ENCODE measurements around the gene MAPK7.

MAPK7 gene

GRCh38 chr17:19418251-19418992 lies 40.1 kb downstream of the MAPK7 start:
- peak; percentile 72 for DNase-seq (ENCODE audit: low read depth)
- H3K4me3 ChIP-seq (ENCODE audit: low read depth, low read length) = no peak overlapping the region
- TF ChIP-seq POLR2A (IDR thresholded peaks at IDR 0.05; ENCODE audit: extremely low read depth, insufficient read length) (no peak), CTCF (IDR thresholded peaks at IDR 0.05; ENCODE audit: low read depth, low read length) (peak; percentile 16)

GRCh38 chr17:19421219-19421618 lies 42.9 kb downstream of the MAPK7 start:
- no peak overlapping the region for H3K4me3 ChIP-seq (ENCODE audit: low read depth, low read length)
- TF ChIP-seq POLR2A (IDR thresholded peaks at IDR 0.05; ENCODE audit: extremely low read depth, insufficient read length) (no peak), MYC (IDR thresholded peaks at IDR 0.05; ENCODE audit: low read depth, low read length) (no peak), CTCF (IDR thresholded peaks at IDR 0.05; ENCODE audit: low read depth, low read length) (no peak), MAX (IDR thresholded peaks at IDR 0.05; ENCODE audit: low read depth, low read length) (no peak)
- no peak for DNase-seq (ENCODE audit: low read depth)

- TF ChIP-seq CTCF (IDR thresholded peaks at IDR 0.05; ENCODE audit: low read depth, low read length) (no peak), MAX (IDR thresholded peaks at IDR 0.05; ENCODE audit: low read depth, low read length) (no peak), POLR2A (IDR thresholded peaks at IDR 0.05; ENCODE audit: extremely low read depth, insufficient read length) (no peak), MYC (IDR thresholded peaks at IDR 0.05; ENCODE audit: low read depth, low read length) (no peak)
- H3K4me3 ChIP-seq (ENCODE audit: low read depth, low read length) = no peak overlapping the region
- no peak for DNase-seq (ENCODE audit: low read depth)
Observed at GRCh38 chr17:19421926-19422325, 43.6 kb downstream of the MAPK7 start.

GRCh38 chr17:19424934-19425868 lies 46.9 kb downstream of the MAPK7 start:
- no peak for DNase-seq (ENCODE audit: low read depth)
- H3K4me3 ChIP-seq (ENCODE audit: low read depth, low read length) = no peak overlapping the region
- TF ChIP-seq CTCF (IDR thresholded peaks at IDR 0.05; ENCODE audit: low read depth, low read length) = no peak
- no peak for TF ChIP-seq MAX (IDR thresholded peaks at IDR 0.05; ENCODE audit: low read depth, low read length)
- TF ChIP-seq POLR2A (IDR thresholded peaks at IDR 0.05; ENCODE audit: extremely low read depth, insufficient read length) = no peak
- TF ChIP-seq MYC (IDR thresholded peaks at IDR 0.05; ENCODE audit: low read depth, low read length) = no peak

GRCh38 chr17:19426631-19427030 lies 48.3 kb downstream of the MAPK7 start:
- no peak overlapping the region for H3K4me3 ChIP-seq (ENCODE audit: low read depth, low read length)
- TF ChIP-seq POLR2A (IDR thresholded peaks at IDR 0.05; ENCODE audit: extremely low read depth, insufficient read length) = no peak
- no peak for TF ChIP-seq CTCF (IDR thresholded peaks at IDR 0.05; ENCODE audit: low read depth, low read length)
- TF ChIP-seq MYC (IDR thresholded peaks at IDR 0.05; ENCODE audit: low read depth, low read length) = no peak
- no peak for TF ChIP-seq MAX (IDR thresholded peaks at IDR 0.05; ENCODE audit: low read depth, low read length)
- no peak for DNase-seq (ENCODE audit: low read depth)

All from NB4 (cell line).